HEK293 (cell line): ENCODE measurements around the gene PHAF1.
A peak's percentile ranks its signal among the peaks of the same experiment; 100 is the strongest.

Experiments
- CTCF ChIA-PET: fragments of 350-600 bp; formaldehyde crosslinking; extraction: SDS; loops from one replicate; lab custom pipeline; 2021; ENCODE audit warnings: antibody characterized with exemption; lab: Yijun Ruan, JAX
- POLR2A ChIA-PET: fragments of 300-600 bp; formaldehyde crosslinking; extraction: SDS; loops from one replicate; lab custom pipeline; 2020; ENCODE audit warnings: antibody characterized with exemption, inconsistent platforms; lab: Yijun Ruan, JAX
- H3K27ac ChIP-seq: fragments of 200-500 bp; sonication (Bioruptor generic); 2 replicates; pipeline ENCODE4 v1.5.1; 2014; ENCODE audit warnings: low read depth, low read length, control low read depth, inconsistent platforms; ENCODE audit errors: extremely low read depth
- H3K36me3 ChIP-seq, 2 experiments: fragments of 200-500 bp in 1 of 2; sonication (Bioruptor generic) in 1 of 2; 1 replicate in 1 of 2; 2 replicates in 1 of 2; pipeline ENCODE4 v1.5.1; 2014 to 2017; ENCODE audit warnings: inconsistent platforms in 2 of 2, low read length in 2 of 2; ENCODE audit not compliant: control insufficient read depth in 2 of 2, insufficient read depth in 1 of 2
- H3K4me1 ChIP-seq: fragments of 200-500 bp; sonication (Bioruptor generic); 2 replicates; pipeline ENCODE4 v1.5.1; 2014; ENCODE audit warnings: mild to moderate bottlenecking, low read length, inconsistent platforms; ENCODE audit not compliant: control insufficient read depth, insufficient read depth
- H3K4me3 ChIP-seq: 2 replicates; pipeline ENCODE4 v1.5.1; 2011; ENCODE audit warnings: low read depth, mild to moderate bottlenecking, control low read depth, low read length, moderate library complexity
- H3K9me3 ChIP-seq: fragments of 200-500 bp; sonication (Bioruptor generic); 2 replicates; pipeline ENCODE4 v1.5.1; 2014; ENCODE audit warnings: low read depth, low read length, inconsistent platforms; ENCODE audit not compliant: control insufficient read depth, insufficient read depth
- CTCF ChIP-seq: fragments of 450-650 bp; formaldehyde crosslinking; IDR thresholded peaks from 2 replicates; pipeline ENCODE4 v1.5.1; 2016; ENCODE audit warnings: missing biosample characterization, missing genetic modification characterization
- GLIS2 ChIP-seq: fragments of 450-650 bp; formaldehyde crosslinking; IDR thresholded peaks from 2 replicates; pipeline ENCODE4 v1.5.1; 2016; ENCODE audit warnings: missing biosample characterization, missing genetic modification characterization
- KLF17 ChIP-seq: fragments of 450-650 bp; formaldehyde crosslinking; IDR thresholded peaks from 2 replicates; pipeline ENCODE4 v1.5.1; 2016; ENCODE audit warnings: missing biosample characterization, missing genetic modification characterization
- KLF9 ChIP-seq: fragments of 450-650 bp; formaldehyde crosslinking; IDR thresholded peaks from 2 replicates; pipeline ENCODE4 v1.5.1; 2016; ENCODE audit warnings: missing biosample characterization, missing genetic modification characterization, low read depth
- OSR2 ChIP-seq: fragments of 450-650 bp; formaldehyde crosslinking; IDR thresholded peaks from 2 replicates; pipeline ENCODE4 v1.5.1; 2016; ENCODE audit warnings: missing biosample characterization, missing genetic modification characterization
- PRDM1 ChIP-seq: fragments of 450-650 bp; formaldehyde crosslinking; IDR thresholded peaks from 2 replicates; pipeline ENCODE4; 2016; ENCODE audit warnings: missing biosample characterization, missing genetic modification characterization
- SP2 ChIP-seq: fragments of 450-650 bp; formaldehyde crosslinking; IDR thresholded peaks from 2 replicates; pipeline ENCODE4 v1.5.1; 2016; ENCODE audit warnings: missing biosample characterization, missing genetic modification characterization
- SP3 ChIP-seq: fragments of 450-650 bp; formaldehyde crosslinking; IDR thresholded peaks from 2 replicates; pipeline ENCODE4 v1.5.1; 2016; ENCODE audit warnings: missing biosample characterization, missing genetic modification characterization
- YY2 ChIP-seq: fragments of 450-650 bp; formaldehyde crosslinking; IDR thresholded peaks from 2 replicates; pipeline ENCODE4 v1.5.1; 2016; ENCODE audit warnings: missing biosample characterization, missing genetic modification characterization
- ZBTB11 ChIP-seq: fragments of 450-650 bp; formaldehyde crosslinking; conservative IDR thresholded peaks from 2 replicates; pipeline ENCODE4 v1.5.1; 2016; ENCODE audit warnings: low read depth, missing biosample characterization, missing genetic modification characterization
- ZBTB26 ChIP-seq: fragments of 450-650 bp; formaldehyde crosslinking; optimal IDR thresholded peaks from 2 replicates; pipeline ENCODE3; 2016; ENCODE audit warnings: missing biosample characterization, mild to moderate bottlenecking, missing genetic modification characterization
- ZFP69B ChIP-seq: fragments of 450-650 bp; formaldehyde crosslinking; IDR thresholded peaks from 2 replicates; pipeline ENCODE4 v1.5.1; 2016; ENCODE audit warnings: missing biosample characterization, missing genetic modification characterization
- ZIC2 ChIP-seq: fragments of 450-650 bp; formaldehyde crosslinking; IDR thresholded peaks from 2 replicates; pipeline ENCODE4 v1.5.1; 2016; ENCODE audit warnings: missing biosample characterization, missing genetic modification characterization
- ZNF138 ChIP-seq: fragments of 450-650 bp; formaldehyde crosslinking; IDR thresholded peaks from 2 replicates; pipeline ENCODE4 v1.5.1; 2016; ENCODE audit warnings: missing biosample characterization, missing genetic modification characterization, borderline replicate concordance
- ZNF140 ChIP-seq: fragments of 450-650 bp; formaldehyde crosslinking; IDR thresholded peaks from 2 replicates; pipeline ENCODE4 v1.5.1; 2016; ENCODE audit warnings: missing biosample characterization, missing genetic modification characterization
- ZNF335 ChIP-seq: fragments of 450-650 bp; formaldehyde crosslinking; conservative IDR thresholded peaks from 2 replicates; pipeline ENCODE4 v1.5.1; 2016; ENCODE audit warnings: missing biosample characterization, missing genetic modification characterization
- ZNF341 ChIP-seq: fragments of 450-650 bp; formaldehyde crosslinking; IDR thresholded peaks from 2 replicates; pipeline ENCODE4; 2016; ENCODE audit warnings: low read depth, missing biosample characterization, missing genetic modification characterization
- ZNF398 ChIP-seq: fragments of 450-650 bp; formaldehyde crosslinking; IDR thresholded peaks from 2 replicates; pipeline ENCODE4 v1.5.1; 2017; ENCODE audit warnings: missing biosample characterization, missing genetic modification characterization
- ZNF530 ChIP-seq: fragments of 450-650 bp; formaldehyde crosslinking; IDR thresholded peaks from 2 replicates; pipeline ENCODE4 v1.5.1; 2016; ENCODE audit warnings: low read depth, missing biosample characterization, missing genetic modification characterization
- ZNF692 ChIP-seq: fragments of 450-650 bp; formaldehyde crosslinking; IDR thresholded peaks from 2 replicates; pipeline ENCODE4 v1.5.1; 2016; ENCODE audit warnings: missing biosample characterization, missing genetic modification characterization
- ZNF747 ChIP-seq: fragments of 450-650 bp; formaldehyde crosslinking; IDR thresholded peaks from 2 replicates; pipeline ENCODE4 v1.5.1; 2016; ENCODE audit warnings: missing biosample characterization, missing genetic modification characterization
- ZNF76 ChIP-seq: fragments of 450-650 bp; formaldehyde crosslinking; IDR thresholded peaks from 2 replicates; pipeline ENCODE4; 2016; ENCODE audit warnings: low read depth, missing biosample characterization, missing genetic modification characterization, borderline replicate concordance
- ZSCAN30 ChIP-seq: fragments of 450-650 bp; IDR thresholded peaks from 2 replicates; pipeline ENCODE4 v1.5.1; 2018; ENCODE audit warnings: missing biosample characterization, mild to moderate bottlenecking, missing genetic modification characterization, moderate library complexity

The PHAF1 gene

GRCh38 chr16:67177743-67178699, 68.3 kb downstream of the PHAF1 start:
- Histone ChIP-seq H3K4me1 (peaks cover 15% of the 10 kb centered on the region), H3K9me3 (no peaks in the 10 kb centered on the region), H3K27ac (peak overlapping the region; percentile 37; the same call in 1 of the 2 replicates), H3K36me3 (peaks cover 0 to 41% of the 10 kb centered on the region in 2 experiments; a peak in 1 of 3 replicates), H3K4me3 (peak overlapping the region; percentile 31)
- POLR2A ChIA-PET, result interaction anchor here (0.6 to 1.0 kb wide), 5 partner anchors 21 to 736 kb away, joined by 3 to 10 read pairs (median 5); partner anchors contain the start of gene CBFB
- CTCF ChIA-PET, result interaction anchor here (0.6 to 1.3 kb wide), 4 partner anchors 9 to 217 kb away, joined by 3 read pairs; partner anchors contain the start of gene CES3
- TF ChIP-seq ZBTB11, result peak; percentile 23; the same call in 1 of the 2 replicates
- no peak for TF ChIP-seq ZFP69B (tag by site-specific recombination)
- 0 out of 2 replicates have a peak, but pooled peaks have one; percentile 25 for TF ChIP-seq ZNF335
- TF ChIP-seq YY2 (tag by site-specific recombination), result peak; percentile 26; the same call in 1 of the 2 replicates
- TF ChIP-seq SP2 (tag by site-specific recombination), result peak; percentile 63
- TF ChIP-seq CTCF, result peak; percentile 75
- no peak for TF ChIP-seq ZNF747
- TF ChIP-seq KLF17 (tag by site-specific recombination), result no peak
- peak; percentile 34; the same call in 1 of the 2 replicates for TF ChIP-seq ZNF692 (tag by site-specific recombination)
- TF ChIP-seq ZNF398 (tag by site-specific recombination), result 0 out of 2 replicates have a peak, but pooled peaks have one; percentile 12
- peak; percentile 73 for TF ChIP-seq SP3
- TF ChIP-seq ZSCAN30 (tag by site-specific recombination), result no peak
- no peak for TF ChIP-seq ZNF530
- no peak for TF ChIP-seq PRDM1 (tag by site-specific recombination)
- no peak for TF ChIP-seq ZNF140 (tag by site-specific recombination)
- no peak for TF ChIP-seq OSR2
- peak; percentile 91 for TF ChIP-seq ZNF341 (tag by site-specific recombination)
- TF ChIP-seq ZNF76 (tag by site-specific recombination), result peak; percentile 29; the same call in 1 of the 2 replicates
- TF ChIP-seq ZNF138, result no peak
- TF ChIP-seq ZBTB26 (tag by site-specific recombination), result peak; percentile 90
- TF ChIP-seq ZIC2, result peak; percentile 94
- TF ChIP-seq GLIS2 (tag by site-specific recombination), result 0 out of 2 replicates have a peak, but pooled peaks have one; percentile 29
- peak; percentile 45 for TF ChIP-seq KLF9 (tag by site-specific recombination)
